HG03097 (cell line): ENCODE data around the gene HIBCH.
"Not testable (repeated sequence)": the region's sequence is repeated elsewhere in the genome, so short reads cannot be mapped to it uniquely, and the experiment has no call there.

Experiments used
- ATAC-seq: cut with Tn5 transposase; IDR thresholded peaks from one replicate; pipeline ENCODE4 v1.9.1; 2021; ENCODE audit not compliant: unreplicated experiment, low FRiP score

Gene HIBCH

GRCh38 chr2:190255676-190256075 lies 64.0 kb downstream of the HIBCH start:
- ATAC-seq: no peak

DNA sequence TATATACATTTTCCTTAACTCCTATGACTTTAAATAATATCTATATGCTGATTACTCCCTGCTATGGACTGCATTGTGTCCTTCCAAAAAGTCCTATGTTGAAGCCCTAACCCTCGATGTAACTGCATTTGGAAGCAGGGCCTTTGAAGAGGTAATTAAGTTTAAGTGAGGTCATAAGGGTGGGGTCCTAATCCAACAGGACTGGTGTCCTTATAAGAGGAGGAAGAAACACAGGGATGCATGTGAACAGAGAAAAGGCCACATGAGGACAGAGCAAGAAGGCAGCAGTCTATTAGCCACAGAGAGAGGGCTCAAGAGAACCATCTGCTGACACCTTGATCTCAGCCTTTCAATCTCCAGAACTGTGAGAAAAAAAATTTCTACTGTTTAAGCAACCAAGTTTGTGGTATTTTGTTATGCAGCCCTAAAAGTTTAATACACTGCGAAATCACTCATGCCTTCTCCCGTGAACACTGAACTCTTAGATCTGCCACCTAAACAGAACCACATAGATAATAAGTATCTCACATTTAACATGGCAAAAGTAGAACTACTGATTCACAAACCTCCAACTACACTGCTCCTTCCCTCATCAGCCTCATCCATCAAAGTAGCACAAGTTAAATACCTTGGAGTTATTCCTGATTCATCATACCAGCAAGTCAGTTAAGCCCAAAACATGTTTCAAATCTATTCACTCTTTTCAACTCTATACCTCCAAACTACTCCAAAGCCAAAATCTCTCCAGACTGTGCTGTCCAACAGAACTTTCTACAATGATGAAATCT lies 65.4 kb downstream of the HIBCH start:
- no peak for ATAC-seq

- no peak for ATAC-seq
Measured at GRCh38 chr2:190250421-190250820, 69.2 kb downstream of the HIBCH start.

DNA sequence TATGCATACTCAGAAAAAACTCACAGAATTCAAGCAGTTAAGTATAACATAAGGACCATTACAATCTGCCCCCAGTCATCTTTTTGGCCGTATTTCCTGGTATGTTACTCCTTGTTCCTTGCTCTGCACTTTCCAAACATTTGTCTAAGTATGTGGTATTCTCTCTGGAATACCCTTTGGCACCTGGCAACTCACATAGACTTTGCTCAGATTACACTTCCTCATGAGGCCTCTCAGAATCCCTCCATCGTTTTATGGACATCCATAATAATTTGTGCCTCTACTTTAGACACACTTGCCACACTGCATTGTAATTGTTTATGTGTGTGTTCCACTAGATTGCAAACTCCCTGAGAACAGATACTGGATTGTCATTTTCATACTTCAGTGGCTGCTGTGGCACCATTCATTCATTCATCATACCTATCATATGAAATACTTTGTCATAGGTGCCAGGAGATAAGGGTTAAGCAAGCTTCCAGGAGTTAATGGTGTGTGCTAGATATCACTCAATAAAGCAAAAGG lies 84.0 kb downstream of the HIBCH start:
- ATAC-seq: no peak

GRCh38 chr2:190235101-190235500 lies 84.5 kb downstream of the HIBCH start:
- no peak for ATAC-seq

DNA sequence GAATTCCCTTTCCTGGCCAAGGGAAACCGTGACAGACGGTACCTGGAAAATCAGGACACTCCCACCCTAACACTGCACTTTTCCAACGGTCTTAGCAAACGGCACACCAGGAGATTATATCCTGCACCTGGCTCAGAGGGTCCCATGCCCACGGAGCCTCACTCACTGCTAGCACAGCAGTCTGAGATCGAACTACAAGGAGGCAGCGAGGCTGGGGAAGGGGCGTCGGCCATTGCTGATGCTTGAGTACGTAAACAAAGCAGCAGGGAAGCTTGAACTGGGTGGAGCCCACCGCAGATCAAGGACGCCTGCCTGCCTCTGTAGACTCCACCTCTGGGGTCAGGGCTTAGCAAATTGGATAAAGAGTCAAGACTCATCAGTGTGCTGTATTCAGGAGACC lies 95.6 kb downstream of the HIBCH start:
- ATAC-seq: not testable (repeated sequence)

DNA sequence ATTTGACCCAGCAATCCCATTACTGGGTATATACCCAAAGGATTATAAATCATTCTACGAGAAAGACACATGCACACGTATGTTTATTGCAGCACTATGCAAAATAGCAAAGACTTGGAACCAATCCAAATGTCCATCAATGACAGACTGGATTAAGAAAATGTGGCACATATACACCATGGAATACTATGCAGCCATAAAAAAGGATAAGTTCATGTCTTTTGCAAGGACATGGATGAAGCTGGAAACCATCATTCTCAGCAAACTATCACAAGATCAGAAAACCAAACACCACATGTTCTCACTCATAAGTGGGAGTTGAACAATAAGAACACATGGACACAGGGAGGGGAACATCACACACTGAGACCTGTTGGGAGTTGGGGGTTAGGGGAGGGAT lies 96.9 kb downstream of the HIBCH start:
- not testable (repeated sequence) for ATAC-seq

GRCh38 chr2:190221429-190221828 lies 98.2 kb downstream of the HIBCH start:
- ATAC-seq: no peak

DNA sequence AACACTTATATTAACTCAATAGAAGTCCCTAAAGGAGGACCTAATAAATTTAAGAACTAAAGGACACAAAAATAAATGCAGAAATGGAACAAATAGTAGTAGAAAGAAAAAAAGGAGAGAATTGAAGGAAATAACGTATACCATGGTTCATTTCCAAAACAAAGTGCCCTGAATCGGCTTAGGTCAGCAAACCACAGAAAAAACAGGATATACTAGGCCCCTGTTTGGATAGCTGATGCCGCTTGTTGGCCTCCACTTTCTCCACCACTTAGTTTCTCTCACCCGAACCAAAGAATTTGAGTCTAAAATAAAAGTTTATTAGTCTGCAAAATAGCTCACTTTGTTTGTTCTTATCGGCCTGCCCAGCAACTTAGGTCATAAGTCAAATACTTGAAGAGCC lies 100.4 kb downstream of the HIBCH start:
- no peak for ATAC-seq

GRCh38 chr2:190217616-190218015 lies 102.0 kb downstream of the HIBCH start:
- ATAC-seq: no peak

DNA sequence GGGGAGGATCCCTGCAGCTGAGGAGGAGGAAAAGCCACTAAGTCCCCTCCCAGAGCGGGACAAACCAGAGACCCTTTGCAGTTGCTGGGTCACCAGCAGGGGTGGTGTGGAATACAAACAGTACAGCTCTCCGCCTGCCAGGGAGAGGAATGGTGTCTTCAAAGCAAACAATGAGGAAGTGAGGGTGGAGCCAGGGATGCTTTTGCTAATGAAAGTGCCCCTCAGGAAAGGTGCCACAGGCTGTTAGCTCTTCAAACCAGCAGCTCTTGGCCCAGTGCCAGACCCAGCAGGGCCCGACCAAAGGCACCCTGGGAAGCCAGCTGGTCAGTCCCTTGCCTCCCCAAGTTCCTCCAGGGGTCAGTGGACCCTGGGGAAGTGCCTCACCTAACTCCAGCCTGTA lies 102.8 kb downstream of the HIBCH start:
- no peak for ATAC-seq

- ATAC-seq: no peak
Measured at GRCh38 chr2:190215620-190216019, 104.0 kb downstream of the HIBCH start.

GRCh38 chr2:190214426-190215194 lies 105.0 kb downstream of the HIBCH start:
- ATAC-seq: no peak

- ATAC-seq: no peak
Measured at GRCh38 chr2:190213441-190214335, 105.9 kb downstream of the HIBCH start.

GRCh38 chr2:190210471-190210870 lies 109.2 kb downstream of the HIBCH start:
- no peak for ATAC-seq

DNA sequence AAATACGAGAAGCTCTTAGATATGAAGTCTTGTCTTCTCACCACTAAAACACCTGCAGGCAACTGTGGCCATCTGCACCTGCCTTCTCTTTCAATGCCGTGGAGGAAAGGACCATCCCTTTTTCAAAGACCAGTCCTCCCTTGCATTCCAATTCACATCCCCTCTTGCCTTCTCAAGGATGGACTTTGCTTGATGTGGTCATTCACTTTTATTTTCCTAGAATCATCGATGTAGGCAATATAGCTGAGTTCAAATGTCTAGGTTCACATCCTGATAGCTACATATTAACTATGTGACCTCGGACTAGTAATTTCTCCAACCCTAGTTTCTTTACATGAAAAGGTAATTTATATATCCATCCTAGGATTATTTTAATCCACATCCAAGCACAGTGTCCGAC lies 110.1 kb downstream of the HIBCH start:
- no peak for ATAC-seq

GRCh38 chr2:190207930-190208329 lies 111.7 kb downstream of the HIBCH start:
- no peak for ATAC-seq

DNA sequence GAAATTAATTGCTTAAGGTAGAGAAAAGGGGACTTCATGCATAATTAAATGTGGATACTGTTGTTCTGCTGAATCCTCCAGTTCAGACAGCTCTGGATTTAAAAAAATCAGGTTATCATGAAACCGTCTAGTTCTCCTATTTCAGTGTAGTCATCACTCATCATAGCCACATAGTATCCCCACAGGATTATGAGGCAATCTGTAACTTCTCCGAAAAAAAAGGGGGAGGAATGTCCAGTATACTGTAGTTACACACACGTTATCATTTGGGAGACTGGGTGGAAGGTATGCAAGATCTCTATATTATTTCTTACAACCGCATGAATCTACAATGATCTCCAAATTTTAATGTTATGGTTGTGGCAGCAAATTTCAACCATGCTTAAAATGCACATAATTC lies 114.0 kb downstream of the HIBCH start:
- no peak for ATAC-seq

DNA sequence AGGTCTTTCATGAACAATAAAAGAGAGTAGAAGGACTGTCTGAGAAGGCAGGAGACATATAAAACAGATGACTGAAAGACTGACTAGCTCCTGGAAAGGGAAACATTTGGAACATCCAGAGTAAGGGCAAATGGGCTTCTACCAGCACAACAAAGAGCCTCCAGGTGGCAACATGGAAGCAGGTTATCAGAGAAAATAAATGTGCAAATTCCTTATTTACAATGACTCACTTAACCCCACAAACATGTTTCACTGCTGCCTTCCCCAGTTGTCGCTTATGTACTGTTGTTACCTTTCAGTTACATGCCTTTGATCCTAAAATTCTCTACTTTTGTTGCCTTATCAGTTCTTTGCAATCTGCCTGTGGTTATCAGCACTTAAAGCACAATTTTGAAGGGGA lies 117.0 kb downstream of the HIBCH start:
- no peak for ATAC-seq

DNA sequence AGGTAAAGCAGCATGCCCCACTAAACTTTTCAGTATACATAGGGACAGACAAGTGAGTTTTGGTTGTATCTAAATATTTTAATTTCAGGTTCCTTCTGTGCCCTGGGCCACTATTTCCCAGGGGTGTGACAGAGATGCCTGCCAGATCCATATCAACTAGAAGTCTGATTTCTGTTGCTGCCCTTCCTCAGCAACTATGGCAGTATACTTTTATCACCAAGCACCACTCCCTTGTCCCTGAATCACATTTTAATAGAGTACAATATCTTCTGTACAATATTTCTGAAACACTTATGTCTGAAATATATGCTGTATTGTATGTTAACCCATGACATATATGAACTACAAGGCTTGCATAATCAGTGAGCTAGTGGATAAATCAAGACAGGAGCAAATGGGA lies 117.6 kb downstream of the HIBCH start:
- ATAC-seq: no peak

DNA sequence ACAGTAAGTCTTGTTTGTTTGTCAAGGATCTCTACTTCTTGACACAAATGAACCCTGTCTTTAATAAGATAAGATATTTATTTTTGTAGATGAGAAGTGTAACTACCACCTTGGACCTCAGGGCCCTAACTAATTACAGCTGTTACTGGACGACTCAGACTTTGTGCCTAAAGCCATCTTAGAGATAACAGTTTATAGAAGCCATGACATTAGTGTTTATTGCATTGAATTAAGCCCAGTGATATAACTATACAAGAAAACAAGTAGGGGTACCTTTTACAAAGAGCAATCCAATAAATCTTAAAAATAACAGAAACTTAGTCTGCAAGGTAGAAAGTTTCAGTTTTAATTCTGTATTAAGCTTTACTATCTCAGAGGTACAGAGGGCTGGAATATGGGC lies 119.0 kb downstream of the HIBCH start:
- ATAC-seq: no peak
